ENCODE results near the gene NUP62.

The NUP62 gene

DNA sequence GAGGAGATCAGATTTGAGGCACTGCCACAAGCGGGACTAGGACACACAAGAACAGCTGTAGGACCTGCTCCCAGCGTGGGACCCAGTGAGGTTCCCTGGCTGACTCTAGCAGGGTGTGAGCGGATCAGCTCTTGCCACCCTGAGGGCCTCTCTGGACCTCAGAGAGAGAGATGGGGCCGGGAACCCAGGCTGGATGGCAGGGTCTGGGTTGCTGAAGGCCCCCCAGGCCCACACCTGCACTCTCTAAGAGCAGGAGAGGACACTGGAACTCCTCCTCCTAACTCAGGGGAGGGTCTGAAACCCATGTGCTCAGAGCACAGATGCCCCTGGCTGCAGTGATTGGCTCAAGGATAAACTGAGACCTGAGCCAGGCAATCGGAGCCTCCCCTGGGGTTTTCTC lies 19.1 kb downstream of the NUP62 start:
- no peak for DNase-seq (ENCODE audit: low read depth, low spot score)
- H3K4me3 ChIP-seq (ENCODE audit: low read length), result no peak overlapping the region

DNA sequence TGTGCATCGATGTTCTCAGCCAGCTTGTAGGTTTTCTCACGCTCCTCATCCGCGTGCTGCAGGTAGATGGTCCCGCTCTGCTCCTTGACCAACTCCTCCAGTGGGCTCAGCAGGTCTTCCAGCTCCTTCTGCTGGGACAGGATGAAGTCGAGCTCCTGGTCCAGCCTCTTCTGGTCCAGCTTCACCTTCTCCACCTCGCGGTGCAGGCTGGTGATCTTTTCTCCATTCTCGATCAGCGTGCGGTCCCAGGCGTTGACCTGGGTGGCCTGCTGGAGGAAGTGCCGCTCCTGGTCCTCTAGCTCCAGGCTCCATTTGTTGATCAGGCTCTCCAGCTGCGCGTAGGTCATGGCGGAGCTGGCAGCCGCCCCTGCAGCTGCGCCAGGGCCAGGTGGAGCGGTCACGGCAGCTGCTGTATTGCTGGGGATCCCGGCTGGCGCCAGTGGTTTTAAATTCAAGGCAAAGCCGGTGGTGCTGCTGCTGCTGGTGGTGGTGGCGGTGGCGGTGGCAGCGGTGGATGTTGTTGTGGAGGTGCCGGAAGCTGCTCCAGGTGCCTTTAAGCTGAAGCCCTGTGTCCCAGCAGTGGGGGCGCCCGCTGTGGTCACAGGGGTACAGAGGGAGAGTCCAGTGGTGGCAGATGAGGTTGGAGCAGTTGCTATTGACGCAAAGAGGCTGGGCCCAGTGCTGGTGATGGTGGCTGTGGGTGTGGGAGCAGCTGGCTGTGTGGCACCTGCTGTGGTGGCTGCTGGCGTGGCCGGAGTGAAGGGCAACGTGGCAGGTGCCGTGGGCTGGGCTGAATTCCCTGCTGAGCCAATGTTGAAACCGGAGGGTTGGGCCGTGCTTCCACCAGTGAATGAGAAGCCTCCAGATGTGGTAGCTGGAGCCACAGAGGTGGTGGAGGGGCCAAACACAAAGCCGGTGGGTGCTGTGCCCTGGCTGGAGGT lies 20.6 kb downstream of the NUP62 start:
- DNase-seq (ENCODE audit: low read depth, low spot score), result no peak
- no peak overlapping the region for H3K4me3 ChIP-seq (ENCODE audit: low read length)

GRCh38 chr19:49907745-49908446 lies 21.4 kb downstream of the NUP62 start:
- H3K4me3 ChIP-seq (ENCODE audit: low read length), result no peak overlapping the region
- DNase-seq (ENCODE audit: low read depth, low spot score), result no peak

DNA sequence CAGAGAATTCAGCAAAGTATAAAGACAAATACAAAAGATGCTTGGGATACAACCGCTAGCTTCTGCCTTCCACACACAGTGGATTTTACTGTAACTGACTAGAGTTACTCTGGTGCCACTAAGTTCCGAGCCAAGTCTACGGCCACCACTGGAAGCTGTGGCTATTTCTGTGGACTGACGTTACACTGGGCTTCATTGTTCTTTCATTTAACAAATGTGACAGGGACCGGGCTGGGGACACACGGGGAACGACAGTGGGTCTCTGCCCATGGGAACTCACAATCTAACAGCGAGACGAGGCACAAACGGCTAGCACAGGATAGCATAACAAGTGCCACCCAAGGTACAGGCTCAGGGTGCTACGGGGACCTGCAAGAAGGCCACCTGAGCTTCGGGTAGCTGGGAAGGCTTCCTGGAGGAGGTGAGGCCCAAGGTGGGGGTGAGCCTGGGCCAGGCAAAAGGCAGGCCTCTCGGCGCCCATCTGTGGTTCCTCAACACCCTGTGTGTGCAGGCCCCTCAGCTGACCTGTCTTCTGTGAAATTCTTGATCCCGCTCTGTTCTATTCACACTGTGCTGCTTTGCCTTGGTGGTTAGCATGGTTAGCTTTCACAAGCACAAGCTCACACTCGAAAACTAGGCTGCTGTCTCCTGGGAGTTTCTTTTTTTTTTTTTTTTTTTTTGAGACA lies 22.3 kb downstream of the NUP62 start:
- no peak for DNase-seq (ENCODE audit: low read depth, low spot score)
- no peak overlapping the region for H3K4me3 ChIP-seq (ENCODE audit: low read length)

- H3K4me3 ChIP-seq (ENCODE audit: low read length), result no peak overlapping the region
- no peak for DNase-seq (ENCODE audit: low read depth, low spot score)
These were observed 25.2 kb downstream of the NUP62 start for GRCh38 chr19:49904136-49904535.

GRCh38 chr19:49896863-49897621 lies 32.3 kb downstream of the NUP62 start, which contains the start of gene IL4I1:
IL4I1 (minus strand) TSS chr19:49896887; CDS start chr19:49896160, 727 bp downstream.
- no peak for DNase-seq (ENCODE audit: low read depth, low spot score)
- H3K4me3 ChIP-seq (ENCODE audit: low read length), result no peak within 1 kb of the TSS

- no peak overlapping the region for H3K4me3 ChIP-seq (ENCODE audit: low read length)
- no peak for DNase-seq (ENCODE audit: low read depth, low spot score)
These were observed 33.6 kb downstream of the NUP62 start for GRCh38 chr19:49895566-49896297.

DNA sequence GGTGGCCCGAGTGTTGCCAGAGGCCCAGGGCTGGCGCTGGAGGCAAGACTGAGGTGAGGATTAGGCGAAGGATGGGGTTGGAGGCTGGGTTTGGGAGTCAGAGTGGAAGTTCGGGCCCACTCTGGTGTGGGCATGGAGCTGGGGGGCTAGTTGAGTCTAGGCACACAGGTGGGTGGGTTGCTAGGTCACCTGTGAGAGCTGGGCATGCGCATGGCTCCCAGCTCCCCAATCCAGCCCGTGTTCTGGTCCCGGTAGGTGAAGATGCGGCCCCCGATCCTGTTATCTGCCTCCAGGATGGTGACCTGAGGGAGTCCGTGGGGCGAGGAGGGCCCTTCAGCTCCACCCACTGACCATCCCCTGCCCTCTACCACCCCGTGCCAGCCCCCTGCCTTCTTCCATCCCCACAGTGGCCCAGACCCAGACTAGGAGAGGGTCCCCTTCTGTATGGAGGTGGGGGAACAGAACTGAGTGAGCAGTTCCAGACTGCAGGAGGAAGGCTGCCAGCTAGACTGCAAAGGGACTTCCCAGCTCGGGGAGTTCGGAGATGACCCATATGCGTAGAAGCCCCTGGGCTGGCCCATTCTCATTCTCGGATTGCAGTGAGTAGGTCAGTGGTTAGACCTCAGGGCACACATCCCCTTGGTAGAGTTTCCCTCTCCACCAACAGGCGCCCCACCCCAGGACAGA lies 34.3 kb downstream of the NUP62 start:
- no peak for DNase-seq (ENCODE audit: low read depth, low spot score)
- H3K4me3 ChIP-seq (ENCODE audit: low read length), result no peak overlapping the region

DNA sequence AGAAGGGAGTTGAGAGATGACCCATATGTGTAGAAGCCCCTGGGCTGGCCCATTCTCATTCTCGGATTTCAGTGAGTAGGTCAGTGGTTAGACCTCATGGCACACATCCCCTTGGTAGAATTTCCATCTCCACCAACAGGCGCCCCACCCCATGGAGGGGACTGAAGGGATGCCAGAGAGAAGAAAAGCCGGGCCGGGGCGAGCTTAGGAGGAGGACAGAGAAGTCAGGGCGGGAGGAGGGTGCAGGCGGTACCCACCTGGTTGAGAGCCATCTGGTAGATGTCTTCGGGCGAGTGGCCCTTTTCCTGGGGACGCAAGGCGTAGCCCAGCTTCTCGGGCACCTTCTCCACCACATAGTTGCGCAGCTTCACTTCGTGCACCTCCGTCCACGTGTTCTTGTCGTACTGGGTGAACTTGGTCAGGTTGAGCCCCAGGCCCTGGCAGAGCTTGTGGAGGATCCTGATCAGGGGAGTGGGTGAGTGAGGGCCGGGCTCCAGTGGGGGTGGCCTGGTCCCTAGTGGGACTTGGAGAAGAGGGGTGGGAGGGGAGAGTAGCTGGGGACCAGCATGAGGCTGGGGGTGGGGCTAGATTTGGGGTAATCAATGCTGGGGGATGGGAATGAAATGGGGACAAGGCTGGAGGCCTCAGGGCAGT lies 35.2 kb downstream of the NUP62 start:
- no peak for DNase-seq (ENCODE audit: low read depth, low spot score)

GRCh38 chr19:49892716-49893115 lies 36.6 kb downstream of the NUP62 start:
- no peak overlapping the region for H3K4me3 ChIP-seq (ENCODE audit: low read length)
- DNase-seq (ENCODE audit: low read depth, low spot score), result no peak

More for the DNA sequence above, 35.2 kb downstream of the NUP62 start:
- no peak overlapping the region for H3K4me3 ChIP-seq (ENCODE audit: low read length)

DNA sequence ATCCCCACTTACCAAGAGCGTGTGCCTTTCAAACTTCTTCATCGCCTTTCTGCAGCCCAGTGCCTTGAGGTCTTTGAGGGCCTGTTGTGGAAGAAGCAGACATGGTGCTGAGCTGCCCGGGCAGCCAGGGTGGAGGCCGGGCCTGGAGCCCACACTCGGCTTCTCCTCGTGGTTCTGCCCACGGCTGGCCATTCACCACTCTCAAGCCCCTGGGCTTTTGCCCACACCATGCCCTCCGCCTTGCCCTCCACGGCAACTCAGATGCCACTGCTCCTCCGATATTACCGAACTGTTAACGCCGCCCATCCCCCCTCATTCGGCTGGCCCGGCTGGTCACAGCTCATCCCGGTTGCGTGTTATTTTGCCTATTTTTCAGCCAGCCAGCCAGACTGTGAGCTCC lies 37.9 kb downstream of the NUP62 start:
- no peak overlapping the region for H3K4me3 ChIP-seq (ENCODE audit: low read length)
- DNase-seq (ENCODE audit: low read depth, low spot score), result no peak

DNA sequence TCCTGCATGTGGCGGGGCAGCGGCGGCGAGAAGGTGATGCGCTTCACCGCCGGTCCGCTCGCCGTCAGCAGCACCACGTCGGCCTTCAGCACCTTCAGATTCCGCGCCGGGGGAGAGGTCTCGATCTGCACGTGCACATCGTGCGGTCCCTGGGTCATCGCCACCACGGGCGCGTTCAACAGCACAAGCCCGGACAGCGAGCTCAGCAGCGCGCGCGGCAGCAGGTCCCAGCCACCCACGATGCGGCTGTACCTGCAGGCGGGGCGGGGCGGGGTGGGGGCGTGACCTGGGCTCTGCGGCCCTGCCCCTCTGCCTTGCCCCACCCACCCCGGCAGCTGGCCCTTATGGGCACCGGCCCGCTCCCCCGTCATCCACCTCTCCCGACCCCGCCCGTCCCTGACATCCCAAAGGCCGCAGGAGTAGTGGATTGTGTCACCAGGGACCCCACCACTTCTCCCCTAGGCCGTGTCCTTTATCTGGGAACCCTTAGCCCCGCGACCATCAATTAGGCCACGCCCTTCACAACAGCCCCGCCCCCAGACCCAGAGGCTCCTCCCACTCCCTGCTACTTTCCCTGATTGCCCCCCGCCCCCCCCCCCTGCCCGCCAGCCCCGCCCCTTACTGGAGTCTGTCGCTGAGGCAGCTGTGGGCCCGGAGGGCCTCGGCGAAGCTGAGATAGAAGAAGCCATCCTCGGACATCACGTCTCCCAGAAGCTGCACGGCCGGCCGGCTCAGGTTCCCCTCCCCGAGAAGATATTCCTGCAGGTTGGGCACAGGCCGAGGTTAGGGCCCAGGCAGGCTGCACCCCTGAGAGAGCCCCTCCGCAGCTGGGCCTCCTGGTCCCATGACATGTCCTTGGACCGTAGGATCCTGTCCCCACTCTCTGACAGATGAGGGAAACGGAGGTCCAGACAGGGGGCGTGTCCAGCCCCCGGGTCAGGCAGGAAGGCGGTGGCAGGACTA lies 38.7 kb downstream of the NUP62 start:
- no peak for DNase-seq (ENCODE audit: low read depth, low spot score)
- H3K4me3 ChIP-seq (ENCODE audit: low read length), result peak overlapping the region; percentile 27

GRCh38 chr19:49889687-49890348 lies 39.5 kb downstream of the NUP62 start:
- DNase-seq (ENCODE audit: low read depth, low spot score), result peak; percentile 44
- H3K4me3 ChIP-seq (ENCODE audit: low read length), result peak overlapping the region; percentile 27

DNA sequence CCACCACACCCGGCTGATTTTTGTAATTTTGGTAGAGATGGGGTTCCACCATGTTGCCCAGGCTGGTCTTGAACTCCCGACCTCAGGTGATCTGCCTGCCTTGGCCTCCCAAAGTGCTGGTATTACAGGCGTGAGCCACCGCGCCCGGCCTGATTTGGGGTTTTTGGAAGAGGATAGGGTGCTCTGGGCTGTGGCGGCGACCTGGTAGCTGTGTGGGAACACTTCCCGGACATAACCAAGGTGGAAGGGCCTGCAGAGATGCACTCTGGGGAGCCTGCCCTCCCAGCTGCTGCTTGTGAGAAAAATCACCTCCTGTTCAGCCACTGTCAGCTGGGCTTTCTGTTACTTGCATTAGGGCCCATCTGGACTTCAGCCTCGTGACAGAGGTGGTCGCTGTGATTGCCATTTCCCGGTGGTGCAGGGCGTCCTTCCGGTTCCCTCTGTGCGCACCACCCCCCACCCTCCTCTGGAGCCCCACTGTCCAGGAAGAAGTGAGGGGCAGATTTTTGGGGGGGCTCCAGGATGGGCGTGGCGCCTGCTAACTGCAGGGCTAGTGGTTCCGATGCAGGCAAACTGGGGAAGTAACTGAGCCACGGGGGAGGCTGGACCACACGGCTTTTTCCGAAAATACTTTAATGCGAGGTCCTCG lies 40.1 kb downstream of the NUP62 start:
- H3K4me3 ChIP-seq (ENCODE audit: low read length), result no peak overlapping the region
- DNase-seq (ENCODE audit: low read depth, low spot score), result no peak

DNA sequence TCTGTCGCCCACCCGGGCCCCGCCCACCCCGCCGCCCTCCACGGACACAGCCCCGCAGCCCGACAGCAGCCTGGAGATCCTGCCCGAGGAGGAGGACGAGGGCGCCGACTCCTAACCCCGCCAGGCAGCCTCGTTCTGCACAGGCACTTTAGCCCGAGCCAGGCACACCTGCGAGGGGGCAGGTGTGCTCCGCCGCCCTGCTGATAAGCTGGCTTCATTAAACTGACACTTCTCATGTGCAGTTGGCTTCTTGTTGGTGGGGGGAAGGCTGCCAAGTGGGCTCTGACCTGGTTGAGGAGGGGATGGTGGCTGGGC lies 40.8 kb downstream of the NUP62 start:
- no peak for DNase-seq (ENCODE audit: low read depth, low spot score)
- no peak overlapping the region for H3K4me3 ChIP-seq (ENCODE audit: low read length)

All from Jurkat, Clone E6-1 (cell line).